Measurements from ENCODE around the gene SRP54. TPM values are rescaled to one million over a fixed set of nuclear protein-coding genes. Genes with fewer than 3 reads are reported as not detected.

SRP54 gene
- total and polyA plus RNA-seq, 2 of the 13 experiments (the other 11 are each of a cell fraction or from before 2014, with no cell fraction given): 42.2 to 207 TPM

DNA sequence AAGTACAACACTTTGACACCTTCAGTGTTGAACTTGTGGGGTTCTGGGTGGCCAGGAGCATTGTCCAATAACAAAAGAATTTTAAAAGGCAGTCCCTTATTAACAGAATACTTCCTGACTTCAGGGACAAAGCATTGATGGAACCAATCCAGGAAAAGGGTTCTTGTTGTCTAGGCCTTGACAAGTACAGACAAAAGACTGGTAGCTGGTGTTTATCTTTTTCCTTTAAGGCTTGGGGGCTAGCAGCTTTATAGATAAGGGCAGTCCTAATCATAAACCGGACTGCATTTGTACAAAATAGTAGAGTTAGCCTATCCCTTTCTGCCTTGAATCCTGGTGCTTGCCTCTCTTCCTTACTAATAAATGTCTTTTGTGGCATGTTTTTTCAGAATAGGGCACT lies 90.7 kb downstream of the SRP54 start:
- Histone ChIP-seq H3K27me3 (ENCODE audit: control insufficient read depth in 1 of 2, insufficient read depth in 2 of 2, low read length in 2 of 2) (no peaks in the 10 kb centered on the region), H3K9ac (ENCODE audit: insufficient read depth, low read depth, low read length) (no peak overlapping the region), H3K4me2 (ENCODE audit: low read depth, low read length) (no peak overlapping the region), H4K20me1 (ENCODE audit: insufficient read depth, low read length) (no peaks in the 10 kb centered on the region), H3K4me1 (ENCODE audit: insufficient read depth, low read length) (peaks cover 13% of the 10 kb centered on the region), H2AFZ (ENCODE audit: low read length) (no peak overlapping the region), H3K36me3 (replicated peaks in 1 of 2; ENCODE audit: control insufficient read depth in 1 of 2, insufficient read depth in 2 of 2, low read length in 2 of 2) (peaks cover 7 to 16% of the 10 kb centered on the region in 2 experiments; a peak in 4 of 5 replicates), H3K9me3 (ENCODE audit: low read length) (no peaks in the 10 kb centered on the region), H3K27ac (ENCODE audit: extremely low read length, insufficient read depth, low read length) (no peak overlapping the region), H3K79me2 (ENCODE audit: insufficient read depth, low read length) (no peaks in the 10 kb centered on the region), H3K4me3 (replicated peaks in 1 of 3; ENCODE audit: insufficient read depth in 1 of 3, low read depth in 2 of 3, low read length in 3 of 3) (no peak overlapping the region)
- whole genome bisulfite sequencing (ENCODE audit: low lambda C conversion rate): 98% methylated on average over 1 of the region's 1 CpG
- BruUV-seq (replicated peaks): no TSS peak
- DNase-seq (ENCODE audit: low spot score) (no peak), FAIRE-seq (no peak), ATAC-seq (no peak)
- in situ Hi-C loops (cut with HindIII; ENCODE audit: extremely low pct_ligation_motif_present, low pct_unique_long_range_greater_than_20kb) (no loop called here), intact Hi-C loops (cut with micrococcal nuclease; ENCODE audit: unreplicated experiment) (no loop called here)
- ChIA-PET CTCF (ENCODE audit: low intra/inter-chr PET ratio, low total read pairs) (no interaction called here), POLR2A (interaction anchor here (1.4 kb wide), 1 partner anchor 27 kb away, joined by 4 read pairs; the partner anchor contains the start of gene FAM177A1)
- TF ChIP-seq RFX3 (CRISPR knock-in tag; IDR thresholded peaks at IDR 0.05) (no peak), MLLT10 (CRISPR knock-in tag; IDR thresholded peaks at IDR 0.05) (no peak), FOXC1 (CRISPR knock-in tag; IDR thresholded peaks at IDR 0.05; ENCODE audit: borderline replicate concordance) (no peak), ZNF674 (CRISPR knock-in tag; IDR thresholded peaks at IDR 0.05; ENCODE audit: low read depth) (no peak), NFE2L2 (IDR thresholded peaks at IDR 0.05; ENCODE audit: low read length) (no peak), TARDBP (CRISPR knock-in tag; IDR thresholded peaks at IDR 0.05) (no peak), MEF2D (CRISPR knock-in tag; IDR thresholded peaks at IDR 0.05) (no peak)

DNA sequence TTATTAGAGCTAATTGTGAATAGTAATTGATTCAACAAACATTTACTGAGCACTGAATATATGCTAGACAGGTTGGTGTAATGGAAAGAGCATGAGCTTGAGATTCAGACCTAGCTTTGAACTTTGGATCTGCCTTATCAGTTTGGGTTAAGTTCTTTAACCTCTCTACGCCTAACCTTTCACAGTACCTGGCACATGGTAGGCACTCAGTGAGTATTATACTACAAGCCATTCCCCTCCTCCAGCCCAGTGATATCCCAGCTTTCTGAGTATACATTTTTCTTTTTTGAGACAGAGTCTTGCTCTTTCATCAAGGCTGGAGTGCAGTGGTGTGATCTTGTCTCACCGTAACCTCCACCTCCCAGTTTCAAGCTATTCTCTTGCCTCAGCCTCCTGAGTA lies 95.3 kb downstream of the SRP54 start:
- WGBS (ENCODE audit: low lambda C conversion rate): 72% methylated on average over 2 of the region's 2 CpGs
- POLR2A ChIA-PET: interaction anchor here (0.6 to 1.9 kb wide), 11 partner anchors 9 to 326 kb away, joined by 3 to 28 read pairs (median 4); partner anchors contain the start of genes FAM177A1, PPP2R3C, PRORP and SRP54
- FAIRE-seq (peak; percentile 52), ATAC-seq (peak; percentile 94), DNase-seq (ENCODE audit: low spot score) (peak; percentile 83)
- no peak overlapping the region for H2AFZ ChIP-seq (ENCODE audit: low read length)
- peaks cover 7 to 33% of the 10 kb centered on the region in 2 experiments; a peak in 4 of 5 replicates for H3K36me3 ChIP-seq (replicated peaks in 1 of 2; ENCODE audit: control insufficient read depth in 1 of 2, insufficient read depth in 2 of 2, low read length in 2 of 2)
- no peaks in the 10 kb centered on the region for H3K27me3 ChIP-seq (ENCODE audit: control insufficient read depth in 1 of 2, insufficient read depth in 2 of 2, low read length in 2 of 2)
- H3K9ac ChIP-seq (ENCODE audit: insufficient read depth, low read depth, low read length): no peak overlapping the region
- no peak overlapping the region for H3K4me3 ChIP-seq (replicated peaks in 1 of 3; ENCODE audit: insufficient read depth in 1 of 3, low read depth in 2 of 3, low read length in 3 of 3)
- BruUV-seq (replicated peaks): no TSS peak
- 0 out of 2 replicates have a peak overlapping the region, but pooled peaks have one; percentile 5 for H3K4me2 ChIP-seq (ENCODE audit: low read depth, low read length)
- CTCF ChIA-PET (ENCODE audit: low intra/inter-chr PET ratio, low total read pairs): no interaction called here
- H3K27ac ChIP-seq (ENCODE audit: extremely low read length, insufficient read depth, low read length): no peak overlapping the region
- H4K20me1 ChIP-seq (ENCODE audit: insufficient read depth, low read length): no peaks in the 10 kb centered on the region
- H3K79me2 ChIP-seq (ENCODE audit: insufficient read depth, low read length): no peaks in the 10 kb centered on the region
- intact Hi-C loops (cut with micrococcal nuclease; ENCODE audit: unreplicated experiment): loop anchor here (1.0 kb wide), 2 partner anchors 10 to 32 kb away; partner anchors contain the start of gene FAM177A1
- H3K4me1 ChIP-seq (ENCODE audit: insufficient read depth, low read length): peaks cover 13% of the 10 kb centered on the region
- in situ Hi-C loops (cut with HindIII; ENCODE audit: extremely low pct_ligation_motif_present, low pct_unique_long_range_greater_than_20kb): no loop called here
- no peaks in the 10 kb centered on the region for H3K9me3 ChIP-seq (ENCODE audit: low read length)
- TF ChIP-seq PPARG (CRISPR knock-in tag; conservative IDR thresholded peaks at IDR 0.05): peak; percentile 60; the same call in 1 of the 2 replicates
- peak; percentile 91 for TF ChIP-seq ZNF644 (CRISPR knock-in tag; IDR thresholded peaks at IDR 0.05; ENCODE audit: low read depth)
- TF ChIP-seq, protein P1, sequence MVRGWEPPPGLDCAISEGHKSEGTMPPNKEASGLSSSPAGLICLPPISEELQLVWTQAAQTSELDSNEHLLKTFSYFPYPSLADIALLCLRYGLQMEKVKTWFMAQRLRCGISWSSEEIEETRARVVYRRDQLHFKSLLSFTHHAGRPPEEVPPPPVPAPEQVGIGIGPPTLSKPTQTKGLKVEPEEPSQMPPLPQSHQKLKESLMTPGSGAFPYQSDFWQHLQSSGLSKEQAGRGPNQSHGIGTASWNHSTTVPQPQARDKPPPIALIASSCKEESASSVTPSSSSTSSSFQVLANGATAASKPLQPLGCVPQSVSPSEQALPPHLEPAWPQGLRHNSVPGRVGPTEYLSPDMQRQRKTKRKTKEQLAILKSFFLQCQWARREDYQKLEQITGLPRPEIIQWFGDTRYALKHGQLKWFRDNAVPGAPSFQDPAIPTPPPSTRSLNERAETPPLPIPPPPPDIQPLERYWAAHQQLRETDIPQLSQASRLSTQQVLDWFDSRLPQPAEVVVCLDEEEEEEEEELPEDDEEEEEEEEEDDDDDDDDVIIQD (CRISPR knock-in tag; IDR thresholded peaks at IDR 0.05; ENCODE audit: low read depth): peak; percentile 88; the same call in 1 of the 2 replicates
- no peak for TF ChIP-seq ZNF678 (CRISPR knock-in tag; IDR thresholded peaks at IDR 0.05)
- no peak for TF ChIP-seq RBAK (CRISPR knock-in tag; IDR thresholded peaks at IDR 0.05)
- TF ChIP-seq POLR2A (IDR thresholded peaks at IDR 0.05; ENCODE audit: insufficient read depth in 1 of 2, low read depth in 2 of 2, low read length in 2 of 2): no peak
- no peak for TF ChIP-seq GABPA (IDR thresholded peaks at IDR 0.05; ENCODE audit: low read depth, low read length)
- peak; percentile 20; the same call in 1 of the 2 replicates for TF ChIP-seq GABPA (CRISPR knock-in tag; IDR thresholded peaks at IDR 0.05; ENCODE audit: low read depth)
- peak in 1 of 2 experiments; percentile 47; a peak in 1 of 4 replicates for TF ChIP-seq EP300 (IDR thresholded peaks at IDR 0.05; ENCODE audit: low read depth in 2 of 2, low read length in 2 of 2)
- TF ChIP-seq EP300 (CRISPR knock-in tag; IDR thresholded peaks at IDR 0.05; ENCODE audit: borderline replicate concordance): no peak
- peak; percentile 64 for TF ChIP-seq GATAD2A (CRISPR knock-in tag; IDR thresholded peaks at IDR 0.05)
- TF ChIP-seq, protein P2, sequence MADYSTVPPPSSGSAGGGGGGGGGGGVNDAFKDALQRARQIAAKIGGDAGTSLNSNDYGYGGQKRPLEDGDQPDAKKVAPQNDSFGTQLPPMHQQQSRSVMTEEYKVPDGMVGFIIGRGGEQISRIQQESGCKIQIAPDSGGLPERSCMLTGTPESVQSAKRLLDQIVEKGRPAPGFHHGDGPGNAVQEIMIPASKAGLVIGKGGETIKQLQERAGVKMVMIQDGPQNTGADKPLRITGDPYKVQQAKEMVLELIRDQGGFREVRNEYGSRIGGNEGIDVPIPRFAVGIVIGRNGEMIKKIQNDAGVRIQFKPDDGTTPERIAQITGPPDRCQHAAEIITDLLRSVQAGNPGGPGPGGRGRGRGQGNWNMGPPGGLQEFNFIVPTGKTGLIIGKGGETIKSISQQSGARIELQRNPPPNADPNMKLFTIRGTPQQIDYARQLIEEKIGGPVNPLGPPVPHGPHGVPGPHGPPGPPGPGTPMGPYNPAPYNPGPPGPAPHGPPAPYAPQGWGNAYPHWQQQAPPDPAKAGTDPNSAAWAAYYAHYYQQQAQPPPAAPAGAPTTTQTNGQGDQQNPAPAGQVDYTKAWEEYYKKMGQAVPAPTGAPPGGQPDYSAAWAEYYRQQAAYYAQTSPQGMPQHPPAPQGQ (CRISPR knock-in tag; IDR thresholded peaks at IDR 0.05; ENCODE audit: borderline replicate concordance): no peak
